Suppressor macrophage treated with lipopolysaccharide for 4 hours (primary cell): ENCODE results near the gene KRT16.
"Not testable (repeated sequence)": the region's sequence is repeated elsewhere in the genome, so short reads cannot be mapped to it uniquely, and the experiment has no call there.

Experiments
- DNase-seq: peaks from one replicate; pipeline ENCODE4 v3.0.0-alpha.2; 2020

The KRT16 gene

GRCh38 chr17:41612376-41613160, at the start of gene KRT16:
KRT16 (minus strand) TSS chr17:41612767; CDS start chr17:41612688, 79 bp downstream.
- DNase-seq, result not testable (repeated sequence)

- DNase-seq, result no peak
Measured at GRCh38 chr17:41660221-41660711, 47.7 kb upstream of the KRT16 start.

- DNase-seq, result no peak
Measured at GRCh38 chr17:41659427-41660212, 47.1 kb upstream of the KRT16 start.

- no peak for DNase-seq
Measured at GRCh38 chr17:41658846-41659245, 46.3 kb upstream of the KRT16 start.

GRCh38 chr17:41657936-41658335, 45.4 kb upstream of the KRT16 start:
- no peak for DNase-seq

- no peak for DNase-seq
Measured at GRCh38 chr17:41657176-41657754, 44.7 kb upstream of the KRT16 start.

GRCh38 chr17:41656249-41657023, 43.9 kb upstream of the KRT16 start:
- DNase-seq, result no peak

- DNase-seq, result no peak
Measured at GRCh38 chr17:41655611-41656111, 43.1 kb upstream of the KRT16 start.

GRCh38 chr17:41654678-41655607, 42.4 kb upstream of the KRT16 start:
- DNase-seq, result no peak

- no peak for DNase-seq
Measured at GRCh38 chr17:41653892-41654677, 41.5 kb upstream of the KRT16 start.

- no peak for DNase-seq
Measured at GRCh38 chr17:41653421-41653820, 40.9 kb upstream of the KRT16 start.

GRCh38 chr17:41652461-41652970, 39.9 kb upstream of the KRT16 start:
- no peak for DNase-seq

- no peak for DNase-seq
Measured at GRCh38 chr17:41651625-41652460, 39.3 kb upstream of the KRT16 start.

- DNase-seq, result no peak
Measured at GRCh38 chr17:41650794-41651624, 38.4 kb upstream of the KRT16 start.

GRCh38 chr17:41649923-41650519, 37.5 kb upstream of the KRT16 start:
- no peak for DNase-seq

- peak; percentile 89 for DNase-seq
Measured at GRCh38 chr17:41648411-41649195, 36.0 kb upstream of the KRT16 start.

- DNase-seq, result peak; percentile 88
Measured at GRCh38 chr17:41647940-41648410, 35.4 kb upstream of the KRT16 start.
